OCI-LY3 (cell line): ENCODE measurements around the gene CBL.

Experiments used
- H2AFZ ChIP-seq: fragments of 200-600, 300-600 bp; shearing (Covaris generic); 2 replicates; pipeline ENCODE4 v1.6.0; 2014; ENCODE audit warnings: antibody characterized with exemption, low read depth, low read length
- H3K27ac ChIP-seq: fragments of 200-600, 300-600 bp; sonication (generic); 2 replicates; pipeline ENCODE4 v1.5.1; 2014; ENCODE audit warnings: mild to moderate bottlenecking, low read length, moderate library complexity, mixed read lengths
- H3K27me3 ChIP-seq: fragments of 200-600, 300-600 bp; sonication (generic); 2 replicates; pipeline ENCODE4 v1.6.1; 2014; ENCODE audit warnings: low read depth, low read length, mixed read lengths
- H3K36me3 ChIP-seq: fragments of 200-600, 300-600 bp; sonication (generic); replicated peaks from 2 replicates; pipeline ENCODE3; 2014; ENCODE audit warnings: low read depth, low read length, mixed read lengths
- H3K4me1 ChIP-seq: fragments of 300-600, 200-600 bp; sonication (generic); 2 replicates; pipeline ENCODE4 v1.6.1; 2014; ENCODE audit warnings: low read length, mixed read lengths
- H3K4me2 ChIP-seq: fragments of 200-600, 300-600 bp; sonication (generic); 2 replicates; pipeline ENCODE4 v1.6.1; 2014; ENCODE audit warnings: low read length, mixed read lengths
- H3K4me3 ChIP-seq: fragments of 300-600, 200-600 bp; sonication (generic); 2 replicates; pipeline ENCODE4 v1.5.1; 2014; ENCODE audit warnings: antibody characterized with exemption, mild to moderate bottlenecking, low read length, moderate library complexity
- H3K79me2 ChIP-seq: fragments of 300-600, 200-600 bp; shearing (Covaris generic); 2 replicates; pipeline ENCODE4 v1.6.1; 2014; ENCODE audit warnings: mild to moderate bottlenecking, low read length, mixed read lengths
- H3K9ac ChIP-seq: fragments of 300-600, 200-600 bp; shearing (Covaris generic); 2 replicates; pipeline ENCODE4 v1.6.0; 2014; ENCODE audit warnings: mild to moderate bottlenecking, low read length, moderate library complexity
- H3K9me3 ChIP-seq: fragments of 200-600, 300-600 bp; shearing (Covaris generic); 2 replicates; pipeline ENCODE4 v1.6.1; 2014; ENCODE audit warnings: low read length, mixed read lengths; ENCODE audit not compliant: insufficient read depth
- H4K20me1 ChIP-seq: fragments of 200-600, 300-600 bp; sonication (generic); 2 replicates; pipeline ENCODE4 v1.6.1; 2016; ENCODE audit warnings: low read length, mixed read lengths; ENCODE audit not compliant: insufficient read depth
- EZH2phosphoT487 ChIP-seq: fragments of 200-600 bp; shearing (Covaris generic); IDR thresholded peaks from 2 replicates; pipeline ENCODE4 v1.6.1; 2018; ENCODE audit warnings: antibody characterized with exemption, mixed run types, low read depth
- TF ChIP-seq, protein P1 (sequence below): fragments of 200-600, 300-600 bp; sonication (generic); IDR thresholded peaks from 2 replicates; pipeline ENCODE4 v1.5.1; 2014; ENCODE audit warnings: antibody characterized with exemption, low read length, low read depth

Gene CBL

GRCh38 chr11:119322360-119322739 lies 116.2 kb downstream of the CBL start:
- no peak for TF ChIP-seq EZH2phosphoT487
- TF ChIP-seq, protein P1, sequence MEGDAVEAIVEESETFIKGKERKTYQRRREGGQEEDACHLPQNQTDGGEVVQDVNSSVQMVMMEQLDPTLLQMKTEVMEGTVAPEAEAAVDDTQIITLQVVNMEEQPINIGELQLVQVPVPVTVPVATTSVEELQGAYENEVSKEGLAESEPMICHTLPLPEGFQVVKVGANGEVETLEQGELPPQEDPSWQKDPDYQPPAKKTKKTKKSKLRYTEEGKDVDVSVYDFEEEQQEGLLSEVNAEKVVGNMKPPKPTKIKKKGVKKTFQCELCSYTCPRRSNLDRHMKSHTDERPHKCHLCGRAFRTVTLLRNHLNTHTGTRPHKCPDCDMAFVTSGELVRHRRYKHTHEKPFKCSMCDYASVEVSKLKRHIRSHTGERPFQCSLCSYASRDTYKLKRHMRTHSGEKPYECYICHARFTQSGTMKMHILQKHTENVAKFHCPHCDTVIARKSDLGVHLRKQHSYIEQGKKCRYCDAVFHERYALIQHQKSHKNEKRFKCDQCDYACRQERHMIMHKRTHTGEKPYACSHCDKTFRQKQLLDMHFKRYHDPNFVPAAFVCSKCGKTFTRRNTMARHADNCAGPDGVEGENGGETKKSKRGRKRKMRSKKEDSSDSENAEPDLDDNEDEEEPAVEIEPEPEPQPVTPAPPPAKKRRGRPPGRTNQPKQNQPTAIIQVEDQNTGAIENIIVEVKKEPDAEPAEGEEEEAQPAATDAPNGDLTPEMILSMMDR, result no peak
- peak overlapping the region; percentile 86 for H3K27ac ChIP-seq
- H4K20me1 ChIP-seq, result no peaks in the 10 kb centered on the region
- H3K4me2 ChIP-seq, result peak overlapping the region; percentile 100
- no peaks in the 10 kb centered on the region for H3K27me3 ChIP-seq
- no peaks in the 10 kb centered on the region for H3K36me3 ChIP-seq
- H2AFZ ChIP-seq, result 0 out of 2 replicates have a peak overlapping the region, but pooled peaks have one; percentile 17
- peak overlapping the region; percentile 89 for H3K9ac ChIP-seq
- no peaks in the 10 kb centered on the region for H3K79me2 ChIP-seq
- peaks cover 48% of the 10 kb centered on the region for H3K4me1 ChIP-seq
- H3K4me3 ChIP-seq, result peak overlapping the region; percentile 86
- no peaks in the 10 kb centered on the region for H3K9me3 ChIP-seq

DNA sequence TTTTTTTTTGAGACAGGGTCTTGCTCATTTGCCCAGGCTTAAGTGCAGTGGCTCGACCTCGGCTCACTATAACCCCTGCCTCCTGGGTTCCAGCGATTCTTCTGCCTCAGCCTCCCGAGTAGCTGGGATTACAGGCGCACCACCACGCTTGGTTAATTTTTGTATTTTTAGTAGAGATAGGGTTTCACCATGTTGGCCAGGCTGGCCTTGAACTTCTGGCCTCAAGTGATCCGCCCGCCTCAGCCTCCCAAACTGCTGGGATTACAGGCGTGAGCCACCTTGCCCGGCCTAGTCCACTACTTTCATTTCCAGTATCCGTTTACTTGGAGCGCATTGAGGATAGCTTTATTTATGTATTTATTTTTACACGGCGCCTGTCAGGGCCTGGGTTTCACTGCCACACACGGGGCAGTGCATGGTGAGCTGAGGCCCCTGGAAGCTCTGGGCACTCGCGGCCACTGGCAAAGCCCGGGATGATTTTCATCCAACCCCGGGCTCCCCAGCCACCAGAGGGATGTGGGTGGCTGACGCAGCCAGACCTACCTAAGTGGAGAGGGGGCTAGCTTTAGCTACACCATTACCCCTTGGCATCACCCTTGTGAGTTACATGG lies 116.9 kb downstream of the CBL start:
- Histone ChIP-seq H3K36me3 (no peaks in the 10 kb centered on the region), H3K9ac (no peak overlapping the region), H3K4me3 (peak overlapping the region; percentile 86; the same call in 1 of the 2 replicates), H3K4me2 (peak overlapping the region; percentile 100), H3K79me2 (no peaks in the 10 kb centered on the region), H3K27ac (0 out of 2 replicates have a peak overlapping the region, but pooled peaks have one; percentile 86), H3K27me3 (no peaks in the 10 kb centered on the region), H3K4me1 (peaks cover 41% of the 10 kb centered on the region), H4K20me1 (no peaks in the 10 kb centered on the region), H2AFZ (no peak overlapping the region), H3K9me3 (no peaks in the 10 kb centered on the region)
- TF ChIP-seq EZH2phosphoT487, result no peak
- TF ChIP-seq, protein P1, result no peak

GRCh38 chr11:119323532-119324033 lies 117.4 kb downstream of the CBL start:
- Histone ChIP-seq H3K4me2 (peak overlapping the region; percentile 59), H2AFZ (no peak overlapping the region; the same call in 1 of the 2 replicates), H3K4me1 (peaks cover 35% of the 10 kb centered on the region), H3K79me2 (no peaks in the 10 kb centered on the region), H4K20me1 (no peaks in the 10 kb centered on the region), H3K27me3 (no peaks in the 10 kb centered on the region), H3K27ac (no peak overlapping the region), H3K9ac (no peak overlapping the region), H3K4me3 (no peak overlapping the region), H3K36me3 (no peaks in the 10 kb centered on the region), H3K9me3 (no peaks in the 10 kb centered on the region)
- no peak for TF ChIP-seq EZH2phosphoT487
- TF ChIP-seq, protein P1, result peak; percentile 87

- no peak overlapping the region for H3K4me2 ChIP-seq
- H3K27ac ChIP-seq, result no peak overlapping the region
- peaks cover 29% of the 10 kb centered on the region for H3K4me1 ChIP-seq
- no peak overlapping the region for H2AFZ ChIP-seq
- no peaks in the 10 kb centered on the region for H3K36me3 ChIP-seq
- H3K9ac ChIP-seq, result no peak overlapping the region
- H4K20me1 ChIP-seq, result no peaks in the 10 kb centered on the region
- TF ChIP-seq, protein P1, result no peak
- no peak for TF ChIP-seq EZH2phosphoT487
- no peaks in the 10 kb centered on the region for H3K9me3 ChIP-seq
- no peaks in the 10 kb centered on the region for H3K79me2 ChIP-seq
- no peaks in the 10 kb centered on the region; the same call in 1 of the 2 replicates for H3K27me3 ChIP-seq
- H3K4me3 ChIP-seq, result no peak overlapping the region
These were observed 118.0 kb downstream of the CBL start for GRCh38 chr11:119324189-119324588.
